Neural cell (in vitro differentiated cells): ENCODE measurements around the gene P2RY8. TPM values are rescaled to one million over a fixed set of nuclear protein-coding genes. Genes with fewer than 3 reads are reported as not detected.
"Not testable (repeated sequence)": the region's sequence is repeated elsewhere in the genome, so short reads cannot be mapped to it uniquely, and the experiment has no call there.

Experiments
- H2AFZ ChIP-seq: fragments of 200-600, 300-800 bp; sonication (generic), shearing (Covaris generic); 2 replicates; pipeline ENCODE4 v1.6.0; 2014; ENCODE audit warnings: low read depth, mild to moderate bottlenecking, antibody characterized with exemption, low read length, moderate library complexity
- H3F3A ChIP-seq: fragments of 200-600 bp; shearing (Covaris generic); 2 replicates; pipeline ENCODE4 v1.6.1; 2016; ENCODE audit warnings: mild to moderate bottlenecking, moderate library complexity, mixed read lengths, antibody characterized with exemption, low read length; ENCODE audit not compliant: insufficient read depth, poor library complexity, severe bottlenecking
- H3K27ac ChIP-seq: fragments of 200-600, 300-800 bp; sonication (generic), shearing (Covaris generic); 2 replicates; pipeline ENCODE4 v1.5.1; 2014; ENCODE audit warnings: mild to moderate bottlenecking, low read length, moderate library complexity
- H3K27me3 ChIP-seq: fragments of 300-800, 200-600 bp; sonication (generic), shearing (Covaris generic); 2 replicates; pipeline ENCODE4 v1.6.0; 2014; ENCODE audit warnings: mild to moderate bottlenecking, low read depth, low read length, moderate library complexity; ENCODE audit not compliant: insufficient read depth
- H3K36me3 ChIP-seq: fragments of 300-800, 200-600 bp; sonication (generic), shearing (Covaris generic); 2 replicates; pipeline ENCODE4 v1.5.1; 2014; ENCODE audit warnings: mild to moderate bottlenecking, antibody characterized with exemption, low read length, moderate library complexity; ENCODE audit not compliant: insufficient read depth
- H3K4me2 ChIP-seq: fragments of 300-800, 200-600 bp; sonication (generic), shearing (Covaris generic); 2 replicates; pipeline ENCODE4 v1.6.0; 2014; ENCODE audit warnings: mild to moderate bottlenecking, low read length
- H3K4me3 ChIP-seq: fragments of 300-800, 200-600 bp; sonication (generic), shearing (Covaris generic); 2 replicates; pipeline ENCODE4 v1.5.1; 2014; ENCODE audit warnings: mild to moderate bottlenecking, low read length, moderate library complexity
- H3K79me2 ChIP-seq: fragments of 200-600 bp; shearing (Covaris generic); replicated peaks from 2 replicates; pipeline ENCODE4 v1.6.0; 2014; ENCODE audit warnings: mild to moderate bottlenecking, low read length, moderate library complexity; ENCODE audit not compliant: insufficient read depth
- H3K9ac ChIP-seq: fragments of 300-800, 200-600 bp; sonication (generic), shearing (Covaris generic); 2 replicates; pipeline ENCODE4 v1.6.1; 2016; ENCODE audit warnings: mild to moderate bottlenecking, low read length, mixed read lengths
- H3K9me2 ChIP-seq: fragments of 200-600 bp; shearing (Covaris generic); 2 replicates; pipeline ENCODE4 v1.6.1; 2016; ENCODE audit warnings: mild to moderate bottlenecking, low read length, mixed read lengths; ENCODE audit not compliant: insufficient read depth
- H3K9me3 ChIP-seq: fragments of 200-600, 300-800 bp; sonication (generic), shearing (Covaris generic); 2 replicates; pipeline ENCODE4 v1.6.1; 2016; ENCODE audit warnings: mild to moderate bottlenecking, mixed run types, low read length, moderate library complexity, mixed read lengths
- H4K20me1 ChIP-seq: fragments of 200-600 bp; shearing (Covaris generic); 2 replicates; pipeline ENCODE4 v1.6.1; 2016; ENCODE audit warnings: mild to moderate bottlenecking, mixed run types; ENCODE audit not compliant: insufficient read depth
- EP300 ChIP-seq: fragments of 450-650 bp; conservative IDR thresholded peaks from 2 replicates; pipeline ENCODE4 v1.6.1; 2014; ENCODE audit warnings: antibody characterized with exemption, mild to moderate bottlenecking, moderate library complexity; ENCODE audit not compliant: poor library complexity, severe bottlenecking
- EZH2 ChIP-seq: fragments of 200-600, 300-800 bp; shearing (Covaris generic), sonication (generic); IDR thresholded peaks from 2 replicates; pipeline ENCODE4 v1.6.1; 2014; ENCODE audit warnings: antibody characterized with exemption, low read length, borderline replicate concordance, mild to moderate bottlenecking; ENCODE audit not compliant: insufficient read depth, poor library complexity, severe bottlenecking
- MXI1 ChIP-seq: fragments of 450-650 bp; conservative IDR thresholded peaks from 2 replicates; pipeline ENCODE4 v1.6.1; 2014; ENCODE audit warnings: antibody characterized with exemption, mild to moderate bottlenecking; ENCODE audit not compliant: poor library complexity, severe bottlenecking
- POLR2AphosphoS5 ChIP-seq: IDR thresholded peaks from 2 replicates; pipeline ENCODE4 v1.6.1; 2012
- RAD21 ChIP-seq: fragments of 450-650 bp; conservative IDR thresholded peaks from 2 replicates; pipeline ENCODE4 v1.6.1; 2014; ENCODE audit warnings: antibody characterized with exemption, mild to moderate bottlenecking, moderate library complexity
- SMC3 ChIP-seq: fragments of 450-650 bp; conservative IDR thresholded peaks from 2 replicates; pipeline ENCODE4 v1.6.1; 2014; ENCODE audit warnings: antibody characterized with exemption, mild to moderate bottlenecking, moderate library complexity; ENCODE audit not compliant: poor library complexity
- TAF1 ChIP-seq: IDR thresholded peaks from 2 replicates; pipeline ENCODE4 v1.6.1; 2012; ENCODE audit warnings: low read depth
- polyA plus RNA-seq: library from polyadenylated mRNA; depleted of rRNA; stranded (reverse); fragments of >200 nt; gene quantifications from 2 replicates; pipeline ENCODE4 v1.2.3, GENCODE V29; 2014
- TF ChIP-seq, protein P1 (sequence below): fragments of 450-650 bp; IDR thresholded peaks from 2 replicates; pipeline ENCODE4 v1.5.1; 2014; ENCODE audit warnings: antibody characterized with exemption, mild to moderate bottlenecking, moderate library complexity; ENCODE audit not compliant: poor library complexity, severe bottlenecking
- TF ChIP-seq, protein P2 (sequence below): IDR thresholded peaks from 2 replicates; pipeline ENCODE4 v1.6.1; 2012; ENCODE audit warnings: borderline replicate concordance

Gene P2RY8
- polyA plus RNA-seq, 1 donor from 2014 or later = not detected

DNA sequence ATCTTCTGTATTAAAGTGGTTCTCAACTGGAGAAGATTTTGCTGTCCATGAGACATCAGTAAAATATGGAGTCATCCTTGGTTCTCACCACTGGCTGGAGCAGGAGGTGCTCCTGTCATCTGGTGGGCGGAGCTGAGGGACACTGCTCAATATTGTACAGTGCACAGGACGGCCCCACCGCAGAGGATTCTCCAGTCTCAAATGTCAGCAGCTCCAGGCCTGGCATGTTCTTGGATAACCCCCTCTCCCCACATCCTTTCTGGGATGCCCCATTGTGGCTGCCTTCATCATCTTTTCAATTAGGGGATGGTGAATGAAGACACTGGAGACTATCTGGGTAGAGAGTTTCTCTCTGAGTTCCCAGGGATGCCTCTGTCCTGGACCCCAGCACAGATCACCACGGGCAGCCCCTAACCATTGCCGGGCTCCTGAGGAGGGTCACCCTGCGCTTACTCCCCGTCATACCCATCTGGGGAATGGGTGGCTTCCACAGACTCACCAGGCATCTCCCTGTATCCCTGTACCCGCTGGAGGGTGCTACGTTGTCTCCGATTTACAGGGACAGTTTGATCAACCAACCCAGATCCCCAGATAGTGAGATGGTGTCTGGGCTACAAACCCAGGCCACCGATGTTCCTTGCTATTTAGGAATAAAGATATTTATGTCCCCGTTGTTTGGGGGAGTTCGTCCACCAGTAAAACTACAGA is 21.9 kb upstream of the P2RY8 start:
- Histone ChIP-seq H3K9me3 (peaks cover 4% of the 10 kb centered on the region), H3K27ac (no peak overlapping the region), H3F3A (no peaks in the 10 kb centered on the region), H3K4me2 (no peak overlapping the region), H3K4me3 (no peak overlapping the region), H3K27me3 (no peaks in the 10 kb centered on the region), H4K20me1 (no peaks in the 10 kb centered on the region), H3K79me2 (no peaks in the 10 kb centered on the region), H3K9me2 (no peaks in the 10 kb centered on the region), H2AFZ (no peak overlapping the region), H3K9ac (no peak overlapping the region), H3K36me3 (no peaks in the 10 kb centered on the region)
- TF ChIP-seq, protein P1, sequence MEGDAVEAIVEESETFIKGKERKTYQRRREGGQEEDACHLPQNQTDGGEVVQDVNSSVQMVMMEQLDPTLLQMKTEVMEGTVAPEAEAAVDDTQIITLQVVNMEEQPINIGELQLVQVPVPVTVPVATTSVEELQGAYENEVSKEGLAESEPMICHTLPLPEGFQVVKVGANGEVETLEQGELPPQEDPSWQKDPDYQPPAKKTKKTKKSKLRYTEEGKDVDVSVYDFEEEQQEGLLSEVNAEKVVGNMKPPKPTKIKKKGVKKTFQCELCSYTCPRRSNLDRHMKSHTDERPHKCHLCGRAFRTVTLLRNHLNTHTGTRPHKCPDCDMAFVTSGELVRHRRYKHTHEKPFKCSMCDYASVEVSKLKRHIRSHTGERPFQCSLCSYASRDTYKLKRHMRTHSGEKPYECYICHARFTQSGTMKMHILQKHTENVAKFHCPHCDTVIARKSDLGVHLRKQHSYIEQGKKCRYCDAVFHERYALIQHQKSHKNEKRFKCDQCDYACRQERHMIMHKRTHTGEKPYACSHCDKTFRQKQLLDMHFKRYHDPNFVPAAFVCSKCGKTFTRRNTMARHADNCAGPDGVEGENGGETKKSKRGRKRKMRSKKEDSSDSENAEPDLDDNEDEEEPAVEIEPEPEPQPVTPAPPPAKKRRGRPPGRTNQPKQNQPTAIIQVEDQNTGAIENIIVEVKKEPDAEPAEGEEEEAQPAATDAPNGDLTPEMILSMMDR = no peak
- no peak for TF ChIP-seq POLR2AphosphoS5
- TF ChIP-seq EZH2 = no peak
- no peak for TF ChIP-seq TAF1
- TF ChIP-seq, protein P2, sequence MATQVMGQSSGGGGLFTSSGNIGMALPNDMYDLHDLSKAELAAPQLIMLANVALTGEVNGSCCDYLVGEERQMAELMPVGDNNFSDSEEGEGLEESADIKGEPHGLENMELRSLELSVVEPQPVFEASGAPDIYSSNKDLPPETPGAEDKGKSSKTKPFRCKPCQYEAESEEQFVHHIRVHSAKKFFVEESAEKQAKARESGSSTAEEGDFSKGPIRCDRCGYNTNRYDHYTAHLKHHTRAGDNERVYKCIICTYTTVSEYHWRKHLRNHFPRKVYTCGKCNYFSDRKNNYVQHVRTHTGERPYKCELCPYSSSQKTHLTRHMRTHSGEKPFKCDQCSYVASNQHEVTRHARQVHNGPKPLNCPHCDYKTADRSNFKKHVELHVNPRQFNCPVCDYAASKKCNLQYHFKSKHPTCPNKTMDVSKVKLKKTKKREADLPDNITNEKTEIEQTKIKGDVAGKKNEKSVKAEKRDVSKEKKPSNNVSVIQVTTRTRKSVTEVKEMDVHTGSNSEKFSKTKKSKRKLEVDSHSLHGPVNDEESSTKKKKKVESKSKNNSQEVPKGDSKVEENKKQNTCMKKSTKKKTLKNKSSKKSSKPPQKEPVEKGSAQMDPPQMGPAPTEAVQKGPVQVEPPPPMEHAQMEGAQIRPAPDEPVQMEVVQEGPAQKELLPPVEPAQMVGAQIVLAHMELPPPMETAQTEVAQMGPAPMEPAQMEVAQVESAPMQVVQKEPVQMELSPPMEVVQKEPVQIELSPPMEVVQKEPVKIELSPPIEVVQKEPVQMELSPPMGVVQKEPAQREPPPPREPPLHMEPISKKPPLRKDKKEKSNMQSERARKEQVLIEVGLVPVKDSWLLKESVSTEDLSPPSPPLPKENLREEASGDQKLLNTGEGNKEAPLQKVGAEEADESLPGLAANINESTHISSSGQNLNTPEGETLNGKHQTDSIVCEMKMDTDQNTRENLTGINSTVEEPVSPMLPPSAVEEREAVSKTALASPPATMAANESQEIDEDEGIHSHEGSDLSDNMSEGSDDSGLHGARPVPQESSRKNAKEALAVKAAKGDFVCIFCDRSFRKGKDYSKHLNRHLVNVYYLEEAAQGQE = no peak
- TF ChIP-seq RAD21 = no peak
- TF ChIP-seq EP300 = no peak
- TF ChIP-seq MXI1 = no peak
- no peak for TF ChIP-seq SMC3

DNA sequence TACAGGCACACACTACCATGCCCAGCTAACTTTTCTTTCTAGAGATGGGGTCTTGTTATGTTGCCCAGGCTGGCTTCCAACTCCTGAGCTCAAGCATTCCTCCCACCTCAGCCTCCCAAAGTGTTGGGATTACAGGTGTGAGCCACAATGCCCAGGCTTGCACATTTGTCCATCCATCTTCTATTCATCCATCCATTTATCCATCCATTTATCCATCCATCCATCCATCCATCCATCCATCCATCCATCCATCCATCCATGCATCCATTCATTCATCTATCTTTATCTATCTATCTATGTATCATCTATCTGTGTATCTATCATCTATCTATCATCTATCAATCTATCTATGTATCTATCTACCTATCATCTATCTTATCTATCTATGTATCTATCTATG is 20.5 kb upstream of the P2RY8 start:
- not testable (repeated sequence) for H3K4me3 ChIP-seq, H3K9me2 ChIP-seq, H3K27me3 ChIP-seq, H3K9ac ChIP-seq, H3K4me2 ChIP-seq, H3K79me2 ChIP-seq, H3K36me3 ChIP-seq, H3K27ac ChIP-seq, H3K9me3 ChIP-seq, H3F3A ChIP-seq, H4K20me1 ChIP-seq, H2AFZ ChIP-seq

DNA sequence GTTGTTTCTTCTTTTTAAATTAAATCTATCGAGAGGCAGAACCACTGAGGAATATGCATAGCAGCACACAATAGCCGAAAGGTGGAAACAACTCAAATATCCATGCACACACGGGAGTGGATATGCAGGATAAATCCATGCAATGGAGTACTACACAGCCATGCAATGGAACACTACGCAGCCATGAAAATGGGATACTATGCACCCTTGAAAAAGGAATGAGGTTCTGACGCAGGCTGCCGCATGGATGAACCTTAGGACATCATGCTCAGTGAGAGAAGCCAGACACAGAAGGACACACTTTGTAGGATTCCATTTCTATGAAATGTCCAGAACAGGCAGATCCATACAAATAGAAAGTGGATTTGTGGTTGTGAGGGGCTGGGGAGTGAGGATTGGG is 18.4 kb upstream of the P2RY8 start:
- no peak overlapping the region for H3K27ac ChIP-seq
- H3K79me2 ChIP-seq = no peaks in the 10 kb centered on the region
- no peaks in the 10 kb centered on the region for H3K27me3 ChIP-seq
- H3K9me2 ChIP-seq = no peaks in the 10 kb centered on the region
- no peak overlapping the region for H3K4me2 ChIP-seq
- H3K9ac ChIP-seq = no peak overlapping the region
- H4K20me1 ChIP-seq = no peaks in the 10 kb centered on the region
- H3K36me3 ChIP-seq = no peaks in the 10 kb centered on the region
- H3K9me3 ChIP-seq = peaks cover 4% of the 10 kb centered on the region
- H2AFZ ChIP-seq = no peak overlapping the region
- no peaks in the 10 kb centered on the region for H3F3A ChIP-seq
- H3K4me3 ChIP-seq = no peak overlapping the region
- TF ChIP-seq POLR2AphosphoS5 = no peak
- no peak for TF ChIP-seq RAD21
- no peak for TF ChIP-seq MXI1
- no peak for TF ChIP-seq EZH2
- TF ChIP-seq SMC3 = no peak
- TF ChIP-seq, protein P2 = no peak
- TF ChIP-seq TAF1 = no peak
- TF ChIP-seq EP300 = no peak
- TF ChIP-seq, protein P1 = no peak
